BJ (cell line): ENCODE results near the gene CHCHD6. TPM values are rescaled to one million over a fixed set of nuclear protein-coding genes. Genes with fewer than 3 reads are reported as not detected.

Experiments used
- CTCF ChIA-PET: fragments of 350-600 bp; formaldehyde crosslinking; extraction: SDS; loops from one replicate; lab custom pipeline; 2021; ENCODE audit warnings: antibody characterized with exemption, inconsistent platforms; lab: Yijun Ruan, JAX
- POLR2A ChIA-PET: fragments of 300-600 bp; sonication (Branson Sonifier 250); formaldehyde crosslinking; extraction: SDS; loops from one replicate; lab custom pipeline; 2021; ENCODE audit warnings: antibody characterized with exemption; lab: Charles Lee
- DNase-seq: peaks from one replicate; pipeline ENCODE4 v3.0.0-alpha.2; 2011; ENCODE audit warnings: low read depth
- H3K27me3 ChIP-seq: 2 replicates; pipeline ENCODE4 v1.6.0; 2011; ENCODE audit warnings: low read length; ENCODE audit not compliant: control insufficient read depth, insufficient read depth
- H3K36me3 ChIP-seq: 2 replicates; pipeline ENCODE4 v1.5.1; 2011; ENCODE audit warnings: low read length; ENCODE audit not compliant: control insufficient read depth, insufficient read depth
- H3K4me3 ChIP-seq: 2 replicates; pipeline ENCODE4 v1.5.1; 2011; ENCODE audit warnings: low read depth, mild to moderate bottlenecking, control low read depth, low read length
- CTCF ChIP-seq: IDR thresholded peaks from 2 replicates; pipeline ENCODE4 v1.5.1; 2011; ENCODE audit warnings: low read depth, mild to moderate bottlenecking, control low read depth, inconsistent platforms, low read length, moderate library complexity; ENCODE audit not compliant: insufficient read depth
- polyA plus RNA-seq: library from polyadenylated mRNA; depleted of rRNA; stranded (reverse); fragments of >200 nt; gene quantifications from 2 replicates; pipeline ENCODE4 v1.2.3, GENCODE V29; 2011

CHCHD6 gene
- polyA plus RNA-seq, 1 experiment = 23.7 TPM

- Histone ChIP-seq H3K36me3 (no peaks in the 10 kb centered on the region), H3K4me3 (no peak overlapping the region), H3K27me3 (no peaks in the 10 kb centered on the region)
- POLR2A ChIA-PET = interaction anchor here (0.7 kb wide), 1 partner anchor 18 kb away, joined by 3 read pairs; no protein-coding TSS in a partner anchor
- CTCF ChIA-PET = interaction anchor here (0.6 to 1.2 kb wide), 2 partner anchors 17 to 140 kb away, joined by 3 read pairs; no protein-coding TSS in a partner anchor
- no peak for DNase-seq
- TF ChIP-seq CTCF = no peak
These were observed 187.1 kb downstream of the CHCHD6 start for GRCh38 chr3:126891141-126891540.

- Histone ChIP-seq H3K27me3 (no peaks in the 10 kb centered on the region), H3K4me3 (no peak overlapping the region), H3K36me3 (no peaks in the 10 kb centered on the region)
- no peak for TF ChIP-seq CTCF
- ChIA-PET CTCF (interaction anchor here (1.2 kb wide), 1 partner anchor 18 kb away, joined by 3 read pairs; no protein-coding TSS in a partner anchor), POLR2A (no interaction called here)
- DNase-seq = no peak
These were observed 187.8 kb downstream of the CHCHD6 start for GRCh38 chr3:126891791-126892190.

- ChIA-PET CTCF (no interaction called here), POLR2A (no interaction called here)
- H3K4me3 ChIP-seq = no peak overlapping the region
- no peak for DNase-seq
- H3K27me3 ChIP-seq = no peaks in the 10 kb centered on the region
- H3K36me3 ChIP-seq = no peaks in the 10 kb centered on the region
- TF ChIP-seq CTCF = no peak
These were observed 189.6 kb downstream of the CHCHD6 start for GRCh38 chr3:126893651-126894050.

- ChIA-PET CTCF (no interaction called here), POLR2A (no interaction called here)
These were observed 190.4 kb downstream of the CHCHD6 start for GRCh38 chr3:126894475-126894874.

More at GRCh38 chr3:126894475-126894874, 190.4 kb downstream of the CHCHD6 start:
- no peak for TF ChIP-seq CTCF
- Histone ChIP-seq H3K36me3 (no peaks in the 10 kb centered on the region), H3K4me3 (no peak overlapping the region), H3K27me3 (no peaks in the 10 kb centered on the region)
- DNase-seq = no peak
